Measurements from ENCODE around the gene ASIC2.

DNA sequence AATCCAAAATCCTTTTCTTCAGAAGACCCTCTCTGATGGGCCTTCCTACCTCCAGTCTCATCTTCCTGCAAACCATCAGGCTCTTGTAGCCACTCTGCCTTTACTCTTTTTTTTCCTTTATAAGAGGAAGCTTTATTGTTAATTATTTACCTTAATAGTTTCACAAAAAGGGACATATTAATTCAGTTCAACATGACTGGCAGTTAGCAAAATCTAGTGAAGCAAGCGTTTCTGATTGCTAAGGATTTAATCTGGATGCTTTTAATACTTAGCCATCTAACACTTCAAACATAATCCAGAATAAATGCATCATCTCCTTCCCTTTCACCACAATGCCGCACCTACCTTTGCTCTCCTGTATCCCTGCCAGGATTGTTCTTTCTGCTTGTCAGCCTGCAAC, 239.4 kb downstream of the ASIC2 start:
- TF ChIP-seq SP1 (IDR thresholded peaks at IDR 0.05) (no peak), TARDBP (IDR thresholded peaks at IDR 0.05) (no peak), BHLHE40 (IDR thresholded peaks at IDR 0.05; ENCODE audit: borderline replicate concordance) (no peak)

All from HEK293T (cell line).